SK-N-MC (cell line): ENCODE results near the gene IQSEC1.

ENCODE experiments used
- EZH2 ChIP-seq: fragments of 200-600 bp; sonication (generic); IDR thresholded peaks from one replicate; pipeline ENCODE4 v1.6.1; 2017; ENCODE audit warnings: antibody characterized with exemption
- POLR2AphosphoS5 ChIP-seq: IDR thresholded peaks from 2 replicates; pipeline ENCODE4 v1.6.1; 2012; ENCODE audit warnings: mild to moderate bottlenecking, low read depth, low read length, borderline replicate concordance

DNA sequence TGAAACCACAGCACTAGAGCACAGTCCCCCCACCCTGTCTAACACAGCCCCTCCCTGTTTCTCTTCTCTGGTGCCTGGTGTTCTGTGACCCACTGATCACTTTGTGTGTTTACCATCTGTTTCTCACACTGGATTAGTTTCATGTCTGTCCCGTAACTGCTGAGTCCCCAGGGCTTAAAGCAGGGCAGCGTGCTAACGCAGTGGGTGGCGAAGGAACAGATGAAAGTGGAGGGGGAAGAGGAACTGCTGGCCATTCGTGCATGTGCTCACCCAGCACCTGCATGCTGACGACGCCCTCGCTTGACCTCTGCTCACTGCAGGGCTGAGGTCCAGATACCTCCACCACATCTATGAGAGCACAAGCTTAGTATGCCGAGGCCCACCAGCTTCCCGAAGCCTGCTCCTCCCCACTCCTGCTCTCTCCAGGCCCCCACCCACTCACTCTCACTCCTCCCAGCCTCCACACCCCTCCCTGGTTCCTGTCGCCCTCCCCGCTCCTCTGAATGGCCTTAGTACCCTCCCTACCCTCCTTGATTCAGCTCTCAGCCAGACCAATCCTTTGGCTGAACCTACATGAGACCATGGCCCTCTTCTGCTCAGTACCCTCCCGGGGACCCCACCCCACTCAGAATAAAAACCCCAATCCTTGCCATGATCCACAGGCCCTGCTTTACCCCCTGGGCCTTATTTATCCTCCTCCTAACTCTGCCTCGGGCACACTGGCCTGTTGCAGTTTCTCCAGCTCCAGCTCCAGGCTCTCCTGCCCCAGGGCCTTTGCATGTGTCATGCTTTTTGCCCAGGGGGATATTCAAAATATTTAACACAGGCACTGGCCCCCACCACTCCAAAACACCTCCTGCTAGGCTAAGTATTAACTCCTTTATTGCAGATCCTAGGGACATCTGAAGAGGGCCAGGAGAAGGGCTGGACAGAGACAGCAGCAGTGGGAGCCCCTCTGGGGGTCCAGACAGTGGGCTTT lies 15.1 kb upstream of the IQSEC1 start:
- no peak for TF ChIP-seq EZH2
- TF ChIP-seq POLR2AphosphoS5, result no peak
